Urinary bladder (tissue), 4 donors: ENCODE results near the gene PPDPF. TPM values are rescaled to one million over a fixed set of nuclear protein-coding genes. Genes with fewer than 3 reads are reported as not detected.

ENCODE experiments used
- DNase-seq: peaks from one replicate; pipeline ENCODE4 v3.0.0-alpha.2; 2015; ENCODE audit errors: extremely low spot score
- H3K27ac ChIP-seq: one replicate; pipeline ENCODE4 v1.5.1; 2013; ENCODE audit warnings: low read depth, mild to moderate bottlenecking, moderate library complexity
- H3K36me3 ChIP-seq: one replicate; pipeline ENCODE4 v1.6.1; 2013; ENCODE audit warnings: mild to moderate bottlenecking, moderate library complexity; ENCODE audit not compliant: insufficient read depth
- H3K4me1 ChIP-seq: one replicate; pipeline ENCODE4 v1.6.1; 2013; ENCODE audit warnings: mild to moderate bottlenecking, moderate library complexity; ENCODE audit not compliant: insufficient read depth
- H3K4me3 ChIP-seq: one replicate; pipeline ENCODE4 v1.5.1; 2013; ENCODE audit warnings: low read depth, low read length
- WGBS: extraction: QIAGEN DNeasy Blood & Tissue Kit; methylation state at CpG from one replicate; pipeline ENCODE4 v1.1.7; 2013; 5-methylcytosine and 5-hydroxymethylcytosine counted together
- polyA plus RNA-seq: library from polyadenylated mRNA; stranded (reverse); fragments of 200-250 nt; gene quantifications from one replicate; pipeline ENCODE4 v1.2.3, GENCODE V29; 2013
- total RNA-seq: library from RNA; depleted of rRNA; stranded (reverse); fragments of >200 nt; gene quantifications from one replicate; pipeline ENCODE4 v1.2.3, GENCODE V29; 2014
- donor health status: healthy with polysubstance abuse.
- donor health status: healthy.

PPDPF gene
- total and polyA plus RNA-seq, 2 donors: 44.7 to 545 TPM

- Histone ChIP-seq H3K4me3 (no peak overlapping the region), H3K4me1 (no peaks in the 10 kb centered on the region), H3K27ac (no peak overlapping the region), H3K36me3 (no peaks in the 10 kb centered on the region)
- 63% methylated on average over 13 of the region's 13 CpGs for WGBS
- no peak for DNase-seq
These were observed 27.0 kb upstream of the PPDPF start for GRCh38 chr20:63493563-63494020.

- no peak for DNase-seq
- 84% methylated on average over 7 of the region's 7 CpGs for WGBS
- Histone ChIP-seq H3K4me1 (no peaks in the 10 kb centered on the region), H3K27ac (no peak overlapping the region), H3K4me3 (no peak overlapping the region), H3K36me3 (no peaks in the 10 kb centered on the region)
These were observed 26.5 kb upstream of the PPDPF start for GRCh38 chr20:63494084-63494419.

GRCh38 chr20:63494420-63495166, 26.0 kb upstream of the PPDPF start:
- DNase-seq: no peak
- no peak overlapping the region for H3K4me3 ChIP-seq
- no peaks in the 10 kb centered on the region for H3K36me3 ChIP-seq
- WGBS: 88% methylated on average over 51 of the region's 51 CpGs
- no peak overlapping the region for H3K27ac ChIP-seq
- no peaks in the 10 kb centered on the region for H3K4me1 ChIP-seq

GRCh38 chr20:63495167-63495720, 25.3 kb upstream of the PPDPF start:
- WGBS: 87% methylated on average over 8 of the region's 8 CpGs
- Histone ChIP-seq H3K4me1 (no peaks in the 10 kb centered on the region), H3K27ac (no peak overlapping the region), H3K36me3 (no peaks in the 10 kb centered on the region), H3K4me3 (no peak overlapping the region)
- no peak for DNase-seq

- no peak overlapping the region for H3K4me3 ChIP-seq
- no peak for DNase-seq
- H3K27ac ChIP-seq: no peak overlapping the region
- H3K4me1 ChIP-seq: no peaks in the 10 kb centered on the region
- H3K36me3 ChIP-seq: no peaks in the 10 kb centered on the region
- 24% methylated on average over 48 of the region's 48 CpGs for WGBS
These were observed 24.6 kb upstream of the PPDPF start for GRCh38 chr20:63495741-63496595.

GRCh38 chr20:63496596-63497120, 23.9 kb upstream of the PPDPF start:
- Histone ChIP-seq H3K4me1 (no peaks in the 10 kb centered on the region), H3K36me3 (no peaks in the 10 kb centered on the region), H3K27ac (no peak overlapping the region), H3K4me3 (no peak overlapping the region)
- WGBS: 65% methylated on average over 16 of the region's 16 CpGs
- DNase-seq: no peak

- H3K27ac ChIP-seq: no peak overlapping the region
- 79% methylated on average over 20 of the region's 20 CpGs for WGBS
- no peak for DNase-seq
- no peak overlapping the region for H3K4me3 ChIP-seq
- no peaks in the 10 kb centered on the region for H3K36me3 ChIP-seq
- H3K4me1 ChIP-seq: no peaks in the 10 kb centered on the region
These were observed 23.2 kb upstream of the PPDPF start for GRCh38 chr20:63497138-63497945.

GRCh38 chr20:63497946-63498935, 22.3 kb upstream of the PPDPF start:
- peak overlapping the region; percentile 43 for H3K4me3 ChIP-seq
- H3K27ac ChIP-seq: no peak overlapping the region
- no peak for DNase-seq

GRCh38 chr20:63498960-63499337, 21.6 kb upstream of the PPDPF start, which contains the start of gene EEF1A2:
Gene EEF1A2 (minus strand): TSS chr20:63499083. CDS start chr20:63497763, 1,320 bp downstream.
- H3K4me3 ChIP-seq: peak within 1 kb of the TSS; percentile 43
- 1% methylated on average over 55 of the region's 58 CpGs for WGBS
- no peaks in the 10 kb centered on the region for H3K4me1 ChIP-seq
- no peak within 1 kb of the TSS for H3K27ac ChIP-seq
- no peak for DNase-seq
- no peaks in the 10 kb centered on the region for H3K36me3 ChIP-seq

More at GRCh38 chr20:63497946-63498935, 22.3 kb upstream of the PPDPF start:
- no peaks in the 10 kb centered on the region for H3K36me3 ChIP-seq
- H3K4me1 ChIP-seq: no peaks in the 10 kb centered on the region
- 7% methylated on average over 60 of the region's 60 CpGs for WGBS

GRCh38 chr20:63499338-63499969, 21.1 kb upstream of the PPDPF start:
- Histone ChIP-seq H3K27ac (no peak overlapping the region), H3K4me1 (no peaks in the 10 kb centered on the region), H3K36me3 (no peaks in the 10 kb centered on the region), H3K4me3 (peak overlapping the region; percentile 43)
- WGBS: 8% methylated on average over 47 of the region's 48 CpGs
- DNase-seq: no peak

- DNase-seq: no peak
- Histone ChIP-seq H3K36me3 (no peaks in the 10 kb centered on the region), H3K4me3 (no peak overlapping the region), H3K27ac (no peak overlapping the region), H3K4me1 (no peaks in the 10 kb centered on the region)
- WGBS: 83% methylated on average over 24 of the region's 24 CpGs
These were observed 20.2 kb upstream of the PPDPF start for GRCh38 chr20:63500151-63500901.
